GM19468 (cell line): ENCODE results near the gene PSMC5.
"Not testable (repeated sequence)": the region's sequence is repeated elsewhere in the genome, so short reads cannot be mapped to it uniquely, and the experiment has no call there.

Experiments
- ATAC-seq: cut with Tn5 transposase; IDR thresholded peaks from one replicate; pipeline ENCODE4 v1.9.1; 2021; ENCODE audit warnings: mild to moderate bottlenecking, moderate library complexity, moderate number of reproducible peaks; ENCODE audit not compliant: unreplicated experiment; ENCODE audit errors: extremely low read depth

The PSMC5 gene

GRCh38 chr17:63856425-63856824, 29.2 kb downstream of the PSMC5 start:
- ATAC-seq: not testable (repeated sequence)

- ATAC-seq: no peak
These were observed 32.0 kb downstream of the PSMC5 start for GRCh38 chr17:63859257-63859656.

GRCh38 chr17:63866625-63867024, 39.4 kb downstream of the PSMC5 start:
- ATAC-seq: not testable (repeated sequence)

- ATAC-seq: not testable (repeated sequence)
These were observed 42.5 kb downstream of the PSMC5 start for GRCh38 chr17:63869491-63870291.

- not testable (repeated sequence) for ATAC-seq
These were observed 43.0 kb downstream of the PSMC5 start for GRCh38 chr17:63870292-63870665.

- ATAC-seq: not testable (repeated sequence)
These were observed 44.6 kb downstream of the PSMC5 start for GRCh38 chr17:63871646-63872365.

GRCh38 chr17:63873577-63873976, 46.3 kb downstream of the PSMC5 start, which contains the start of gene CSH2:
CSH2 (minus strand) TSS chr17:63873677; CDS start chr17:63873614, 63 bp downstream.
- ATAC-seq: not testable (repeated sequence)

GRCh38 chr17:63874061-63874626, 46.9 kb downstream of the PSMC5 start:
- ATAC-seq: not testable (repeated sequence)

- ATAC-seq: not testable (repeated sequence)
These were observed 47.5 kb downstream of the PSMC5 start for GRCh38 chr17:63874693-63875092.

- ATAC-seq: not testable (repeated sequence)
These were observed 51.2 kb downstream of the PSMC5 start for GRCh38 chr17:63878413-63878812.

- ATAC-seq: no peak
These were observed 53.5 kb downstream of the PSMC5 start for GRCh38 chr17:63880706-63881105.

GRCh38 chr17:63881337-63881736, 54.1 kb downstream of the PSMC5 start:
- ATAC-seq: not testable (repeated sequence)
